ENCODE measurements around the gene MEDAG.

MEDAG gene

DNA sequence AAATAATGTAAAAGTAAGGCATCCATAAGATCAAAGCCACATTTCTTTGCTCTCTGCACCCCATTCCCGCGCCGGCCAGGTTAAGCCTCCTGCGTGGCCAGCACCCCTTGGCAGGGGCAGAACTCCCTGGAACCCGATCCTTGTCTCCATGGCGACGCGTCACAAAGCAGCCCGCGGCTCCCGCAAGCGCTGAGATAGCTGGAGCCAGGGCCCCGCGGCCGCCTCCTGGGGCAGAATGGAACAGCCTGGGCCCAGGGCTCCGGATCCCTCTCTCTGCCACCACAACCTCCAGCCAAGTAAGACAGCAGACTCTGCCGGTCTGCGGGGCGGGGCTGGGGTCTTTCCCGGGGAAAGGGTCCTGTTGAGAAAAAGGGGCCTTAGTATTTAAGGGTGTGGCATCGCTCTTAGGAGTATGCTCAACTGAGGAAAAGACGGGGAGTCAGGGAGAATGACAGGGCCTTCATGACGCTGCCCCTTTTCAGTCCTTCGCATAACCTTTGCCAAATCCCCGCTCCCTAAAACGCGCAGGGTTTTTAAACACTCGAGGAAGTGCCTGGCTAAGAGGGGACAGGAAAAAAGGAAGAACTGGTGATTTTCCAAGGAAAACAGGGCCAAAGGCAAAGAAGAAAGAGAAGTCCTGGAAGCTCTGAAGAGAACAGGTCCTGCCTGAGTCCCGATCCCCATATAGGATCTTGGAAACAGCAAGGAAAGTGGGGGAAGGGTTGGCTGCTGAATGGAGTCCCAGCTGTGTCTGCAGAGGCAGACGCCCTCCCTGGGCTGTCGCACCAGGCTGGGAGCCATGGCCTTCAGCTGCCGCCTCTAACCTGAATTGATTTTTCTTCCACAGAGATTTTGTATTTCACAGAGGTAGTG, 26.6 kb downstream of the MEDAG start, which contains the start of gene TEX26:
TEX26 (plus strand) TSS at position 176 of the 873 bp plus-strand sequence; CDS start at position 236, 60 bp downstream.
- no peak within 1 kb of the TSS for H3K4me3 ChIP-seq (ENCODE audit: low read length)
- no peaks in the 10 kb centered on the region for H3K9me3 ChIP-seq (replicated peaks; ENCODE audit: low read length)
- peaks cover 61% of the 10 kb centered on the region for H3K27me3 ChIP-seq (ENCODE audit: control insufficient read depth, insufficient read depth, low read length)

DNA sequence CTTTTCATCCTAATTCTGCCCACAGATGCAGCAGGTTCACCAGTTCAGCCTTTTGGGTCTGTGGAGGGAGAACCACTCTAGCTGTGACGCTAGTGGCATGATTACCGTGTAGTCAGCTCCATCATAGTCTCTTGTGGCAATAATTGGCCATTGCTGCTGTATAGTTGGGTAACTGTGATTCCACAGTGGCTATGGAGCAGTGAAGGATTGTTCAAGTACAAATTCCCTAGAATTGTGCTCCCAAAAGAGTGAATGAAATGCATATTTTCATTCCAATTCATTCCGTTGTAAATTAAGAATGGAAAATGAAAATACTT, 27.2 kb downstream of the MEDAG start:
- no peaks in the 10 kb centered on the region for H3K4me1 ChIP-seq (ENCODE audit: control insufficient read depth, insufficient read depth, low read length)
- H3K4me2 ChIP-seq (ENCODE audit: low read length) = no peak overlapping the region
- H3K36me3 ChIP-seq (ENCODE audit: insufficient read depth, low read length) = no peaks in the 10 kb centered on the region
- H3K4me3 ChIP-seq (ENCODE audit: low read length) = no peak overlapping the region
- no peaks in the 10 kb centered on the region for H3K9me3 ChIP-seq (replicated peaks; ENCODE audit: low read length)
- H3K27me3 ChIP-seq (ENCODE audit: control insufficient read depth, insufficient read depth, low read length) = peaks cover 66% of the 10 kb centered on the region
- no peak overlapping the region for H3K9ac ChIP-seq (ENCODE audit: low read depth, low read length)

More for the DNA sequence above, 26.6 kb downstream of the MEDAG start, which contains the start of gene TEX26:
- H3K36me3 ChIP-seq (ENCODE audit: insufficient read depth, low read length) = no peaks in the 10 kb centered on the region
- H3K4me2 ChIP-seq (ENCODE audit: low read length) = peak within 1 kb of the TSS; percentile 55
- H3K9ac ChIP-seq (ENCODE audit: low read depth, low read length) = no peak within 1 kb of the TSS
- H3K4me1 ChIP-seq (ENCODE audit: control insufficient read depth, insufficient read depth, low read length) = no peaks in the 10 kb centered on the region

DNA sequence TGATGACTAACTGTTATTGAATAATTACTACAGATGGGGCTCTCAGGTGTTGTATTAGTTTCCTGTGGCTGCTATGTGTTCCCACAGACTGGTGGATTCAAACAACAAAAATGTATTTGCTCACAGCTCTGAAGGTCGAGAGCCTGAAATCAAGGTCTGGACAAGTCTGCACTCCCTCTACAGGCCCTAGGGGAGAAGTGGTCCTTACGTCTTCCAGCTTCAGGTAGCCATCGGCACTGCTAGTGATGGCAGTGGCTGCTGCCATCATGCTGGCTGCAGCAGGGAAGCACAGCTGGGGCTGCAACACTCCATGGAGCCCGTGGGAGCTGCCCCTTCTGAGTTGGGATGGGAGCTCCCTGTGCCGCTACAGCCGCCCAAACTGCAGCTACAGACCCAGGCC, 28.3 kb downstream of the MEDAG start:
- Histone ChIP-seq H3K9ac (ENCODE audit: low read depth, low read length) (no peak overlapping the region), H3K4me1 (ENCODE audit: control insufficient read depth, insufficient read depth, low read length) (no peaks in the 10 kb centered on the region), H3K4me2 (ENCODE audit: low read length) (no peak overlapping the region), H3K4me3 (ENCODE audit: low read length) (no peak overlapping the region), H3K9me3 (replicated peaks; ENCODE audit: low read length) (no peaks in the 10 kb centered on the region), H3K36me3 (ENCODE audit: insufficient read depth, low read length) (no peaks in the 10 kb centered on the region), H3K27me3 (ENCODE audit: control insufficient read depth, insufficient read depth, low read length) (peaks cover 69% of the 10 kb centered on the region)

DNA sequence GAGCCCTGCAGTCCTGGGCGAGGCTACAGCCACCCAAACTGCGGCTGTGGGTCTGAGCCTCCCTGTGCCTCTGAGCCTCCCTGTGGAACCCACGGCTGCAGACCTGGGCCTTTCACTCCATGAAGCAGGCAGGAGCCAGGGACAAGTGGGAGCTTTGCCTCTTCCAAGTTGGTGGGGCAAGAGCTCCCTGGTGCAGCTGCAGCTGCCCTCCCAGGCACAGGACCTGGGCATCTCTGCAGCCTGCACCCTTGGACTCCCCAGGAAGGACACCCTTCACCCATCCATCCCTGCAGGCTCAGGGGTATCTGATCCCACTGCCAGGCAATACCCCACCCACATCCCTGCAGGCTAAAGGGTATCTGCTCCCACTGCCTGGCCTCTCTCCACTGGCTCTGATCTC, 28.7 kb downstream of the MEDAG start:
- H3K4me3 ChIP-seq (ENCODE audit: low read length) = no peak overlapping the region
- H3K9ac ChIP-seq (ENCODE audit: low read depth, low read length) = no peak overlapping the region
- H3K36me3 ChIP-seq (ENCODE audit: insufficient read depth, low read length) = no peaks in the 10 kb centered on the region
- H3K9me3 ChIP-seq (replicated peaks; ENCODE audit: low read length) = no peaks in the 10 kb centered on the region
- peaks cover 69% of the 10 kb centered on the region for H3K27me3 ChIP-seq (ENCODE audit: control insufficient read depth, insufficient read depth, low read length)
- H3K4me1 ChIP-seq (ENCODE audit: control insufficient read depth, insufficient read depth, low read length) = no peaks in the 10 kb centered on the region
- H3K4me2 ChIP-seq (ENCODE audit: low read length) = no peak overlapping the region

DNA sequence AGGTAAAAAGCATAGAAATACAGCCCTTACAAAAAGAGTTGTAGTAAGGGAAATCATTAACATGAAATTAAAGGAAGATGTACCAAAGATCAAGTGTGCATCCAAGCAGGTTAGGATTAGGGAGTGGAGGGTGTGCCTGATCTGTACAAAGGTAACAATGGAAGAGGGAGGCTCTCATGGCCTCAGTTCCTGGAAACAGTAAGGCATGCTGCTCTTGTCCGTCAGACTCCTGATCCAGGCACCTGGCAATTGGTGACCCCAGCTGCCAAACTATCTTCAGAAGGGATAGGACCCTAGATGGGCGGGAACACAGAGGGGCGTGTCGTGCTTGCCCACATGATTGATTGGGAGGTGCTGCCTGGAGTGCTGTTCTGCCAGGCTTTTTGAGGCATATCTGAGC, 30.9 kb downstream of the MEDAG start:
- no peak overlapping the region for H3K4me3 ChIP-seq (ENCODE audit: low read length)
- no peaks in the 10 kb centered on the region for H3K9me3 ChIP-seq (replicated peaks; ENCODE audit: low read length)
- peaks cover 51% of the 10 kb centered on the region for H3K27me3 ChIP-seq (ENCODE audit: control insufficient read depth, insufficient read depth, low read length)
- no peak overlapping the region for H3K9ac ChIP-seq (ENCODE audit: low read depth, low read length)
- no peaks in the 10 kb centered on the region for H3K36me3 ChIP-seq (ENCODE audit: insufficient read depth, low read length)
- no peaks in the 10 kb centered on the region for H3K4me1 ChIP-seq (ENCODE audit: control insufficient read depth, insufficient read depth, low read length)
- H3K4me2 ChIP-seq (ENCODE audit: low read length) = no peak overlapping the region

DNA sequence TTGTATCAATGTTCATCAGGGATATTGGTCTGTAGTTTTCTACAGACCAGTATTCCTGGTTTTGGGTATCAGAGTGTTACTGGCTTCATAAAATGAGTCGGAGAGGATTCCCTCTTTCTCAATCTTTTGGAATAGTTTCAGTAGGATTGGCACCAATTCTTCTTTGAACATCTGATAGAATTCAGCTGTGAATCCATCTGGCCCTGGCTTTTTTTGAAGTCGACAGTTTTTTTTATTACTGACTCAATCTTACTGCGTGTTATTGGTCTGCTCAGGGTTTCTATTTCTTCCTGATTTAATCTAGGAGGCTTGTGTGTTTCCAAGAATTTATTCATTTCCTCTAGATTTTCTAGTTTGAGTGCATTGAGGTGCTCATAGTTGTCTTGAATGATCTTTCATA, 37.8 kb downstream of the MEDAG start:
- Histone ChIP-seq H3K36me3 (ENCODE audit: insufficient read depth, low read length) (no peaks in the 10 kb centered on the region), H3K9me3 (replicated peaks; ENCODE audit: low read length) (no peaks in the 10 kb centered on the region), H3K4me1 (ENCODE audit: control insufficient read depth, insufficient read depth, low read length) (no peaks in the 10 kb centered on the region), H3K9ac (ENCODE audit: low read depth, low read length) (no peak overlapping the region), H3K4me3 (ENCODE audit: low read length) (no peak overlapping the region), H3K4me2 (ENCODE audit: low read length) (no peak overlapping the region), H3K27me3 (ENCODE audit: control insufficient read depth, insufficient read depth, low read length) (peaks cover 20% of the 10 kb centered on the region)

DNA sequence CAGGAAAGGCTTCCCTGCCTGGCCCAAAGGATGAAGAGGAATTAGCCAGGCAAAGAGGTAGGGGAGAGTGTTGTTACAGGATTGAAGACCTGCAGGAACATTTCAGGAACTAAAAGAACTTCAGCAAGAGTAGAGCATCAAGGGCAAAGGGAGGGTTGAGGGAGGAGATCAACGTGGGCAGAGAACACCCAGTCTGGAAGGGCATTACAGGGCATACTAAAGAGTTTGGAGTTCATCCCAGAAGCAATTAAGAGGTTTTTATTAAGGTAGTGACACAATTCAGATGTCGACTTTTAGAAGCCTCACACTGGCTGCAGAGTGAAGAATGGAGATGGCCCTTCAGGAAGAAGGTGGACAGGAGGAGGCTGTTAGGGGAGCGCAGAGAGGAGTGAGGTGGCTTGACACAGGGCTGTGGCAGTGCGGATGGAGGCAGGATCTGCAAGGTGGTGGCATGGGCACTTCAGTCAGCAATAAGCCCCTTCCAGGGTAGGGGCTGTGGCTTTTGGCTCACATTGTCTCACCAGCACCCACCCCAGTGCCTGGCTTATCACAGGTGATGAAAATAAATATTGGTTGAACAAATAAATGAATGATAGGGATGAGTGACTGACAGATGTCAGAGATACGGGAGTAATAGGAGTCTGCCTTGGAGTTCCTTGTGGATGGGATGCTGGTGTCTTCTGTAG, 51.3 kb downstream of the MEDAG start:
- Histone ChIP-seq H3K4me2 (ENCODE audit: low read length) (no peak overlapping the region), H3K36me3 (ENCODE audit: insufficient read depth, low read length) (no peaks in the 10 kb centered on the region), H3K27me3 (ENCODE audit: control insufficient read depth, insufficient read depth, low read length) (peaks cover 53% of the 10 kb centered on the region), H3K4me3 (ENCODE audit: low read length) (no peak overlapping the region), H3K9ac (ENCODE audit: low read depth, low read length) (no peak overlapping the region), H3K9me3 (replicated peaks; ENCODE audit: low read length) (no peaks in the 10 kb centered on the region), H3K4me1 (ENCODE audit: control insufficient read depth, insufficient read depth, low read length) (no peaks in the 10 kb centered on the region)

DNA sequence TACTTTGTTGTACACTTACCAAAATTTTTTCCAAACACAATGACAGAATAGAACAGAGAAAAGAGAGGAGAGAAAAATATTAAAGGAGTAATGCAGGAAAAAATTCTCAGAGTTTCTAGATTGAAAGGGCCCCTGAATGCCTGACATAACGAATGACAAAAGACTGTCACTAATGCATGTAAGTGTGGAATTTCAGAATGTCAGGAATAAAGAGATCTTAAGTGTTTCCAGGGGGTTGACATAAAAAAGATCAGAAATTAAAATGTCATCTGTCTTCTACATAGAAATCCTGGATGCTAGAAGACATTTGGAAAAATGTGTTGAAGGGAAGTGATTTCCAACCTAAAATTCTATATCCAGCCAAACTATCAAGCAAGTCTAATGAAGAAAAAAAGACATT, 53.6 kb downstream of the MEDAG start:
- Histone ChIP-seq H3K36me3 (ENCODE audit: insufficient read depth, low read length) (no peaks in the 10 kb centered on the region), H3K4me1 (ENCODE audit: control insufficient read depth, insufficient read depth, low read length) (no peaks in the 10 kb centered on the region), H3K4me3 (ENCODE audit: low read length) (no peak overlapping the region), H3K9ac (ENCODE audit: low read depth, low read length) (no peak overlapping the region), H3K27me3 (ENCODE audit: control insufficient read depth, insufficient read depth, low read length) (peaks cover 45% of the 10 kb centered on the region), H3K4me2 (ENCODE audit: low read length) (no peak overlapping the region), H3K9me3 (replicated peaks; ENCODE audit: low read length) (no peaks in the 10 kb centered on the region)

DNA sequence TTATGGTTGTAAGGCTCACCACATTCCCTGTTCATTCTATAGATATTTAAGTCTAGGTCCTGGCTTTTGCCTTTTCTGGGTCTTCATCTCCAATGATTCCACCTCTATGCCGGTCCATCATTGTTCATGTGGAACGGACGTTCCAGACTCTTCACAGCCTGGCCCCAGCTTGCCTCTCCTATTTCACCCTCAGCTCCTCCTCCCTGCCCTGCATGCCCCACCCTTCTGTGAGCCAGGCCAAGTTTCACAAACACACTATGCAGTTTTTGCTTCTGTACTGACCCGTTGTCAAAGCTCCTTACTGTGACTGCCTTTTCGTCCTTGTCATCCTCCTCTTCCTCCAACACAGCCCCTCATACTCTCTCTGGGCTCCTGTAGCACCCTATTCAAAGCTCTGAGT, 57.7 kb downstream of the MEDAG start:
- H3K4me3 ChIP-seq (ENCODE audit: low read length) = no peak overlapping the region
- H3K4me2 ChIP-seq (ENCODE audit: low read length) = peak overlapping the region; percentile 28
- H3K9ac ChIP-seq (ENCODE audit: low read depth, low read length) = no peak overlapping the region
- no peaks in the 10 kb centered on the region for H3K36me3 ChIP-seq (ENCODE audit: insufficient read depth, low read length)
- no peaks in the 10 kb centered on the region for H3K4me1 ChIP-seq (ENCODE audit: control insufficient read depth, insufficient read depth, low read length)
- no peaks in the 10 kb centered on the region for H3K9me3 ChIP-seq (replicated peaks; ENCODE audit: low read length)
- peaks cover 40% of the 10 kb centered on the region for H3K27me3 ChIP-seq (ENCODE audit: control insufficient read depth, insufficient read depth, low read length)

DNA sequence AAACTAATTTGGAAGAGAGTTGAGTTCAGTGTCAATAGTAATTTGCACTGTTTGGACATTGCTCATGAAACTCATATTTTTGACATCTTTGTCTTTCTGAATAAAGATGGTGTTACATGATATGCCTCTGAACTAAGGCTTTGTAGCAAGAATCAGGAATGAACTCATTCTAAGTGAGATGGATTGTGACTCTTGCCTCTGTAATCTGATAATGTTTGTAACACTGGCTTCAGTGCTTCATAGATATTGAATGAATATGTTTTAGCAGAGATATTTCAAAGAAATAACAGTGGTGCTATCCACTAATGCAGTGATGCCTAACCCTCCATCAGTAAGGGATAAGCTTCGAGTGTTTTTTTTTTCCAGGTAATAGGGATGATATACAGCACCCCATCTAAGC, 59.3 kb downstream of the MEDAG start:
- no peaks in the 10 kb centered on the region for H3K36me3 ChIP-seq (ENCODE audit: insufficient read depth, low read length)
- H3K4me2 ChIP-seq (ENCODE audit: low read length) = no peak overlapping the region
- no peaks in the 10 kb centered on the region for H3K9me3 ChIP-seq (replicated peaks; ENCODE audit: low read length)
- H3K9ac ChIP-seq (ENCODE audit: low read depth, low read length) = no peak overlapping the region
- peaks cover 40% of the 10 kb centered on the region for H3K27me3 ChIP-seq (ENCODE audit: control insufficient read depth, insufficient read depth, low read length)
- H3K4me3 ChIP-seq (ENCODE audit: low read length) = no peak overlapping the region
- H3K4me1 ChIP-seq (ENCODE audit: control insufficient read depth, insufficient read depth, low read length) = no peaks in the 10 kb centered on the region

DNA sequence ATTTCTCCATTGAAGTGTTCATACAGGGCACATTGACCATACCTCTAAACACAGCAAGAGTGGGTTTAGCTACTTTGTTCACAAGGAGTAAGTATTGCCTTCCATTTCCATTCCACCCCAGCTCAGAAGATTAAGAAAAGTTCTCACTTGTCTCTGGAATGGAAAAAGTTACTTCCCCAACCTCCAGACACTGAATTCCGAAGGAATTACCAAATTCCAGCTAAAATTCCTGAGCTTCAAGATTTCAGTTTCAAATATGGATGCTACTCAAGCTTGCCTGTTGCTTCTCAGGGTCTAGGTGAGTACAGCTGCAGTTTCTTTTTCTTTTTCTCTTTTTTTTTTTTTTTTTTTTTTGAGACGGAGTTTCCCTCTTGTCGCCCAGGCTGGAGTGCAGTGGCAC, 60.0 kb downstream of the MEDAG start:
- Histone ChIP-seq H3K36me3 (ENCODE audit: insufficient read depth, low read length) (no peaks in the 10 kb centered on the region), H3K4me3 (ENCODE audit: low read length) (no peak overlapping the region), H3K27me3 (ENCODE audit: control insufficient read depth, insufficient read depth, low read length) (peaks cover 38% of the 10 kb centered on the region), H3K9ac (ENCODE audit: low read depth, low read length) (no peak overlapping the region), H3K9me3 (replicated peaks; ENCODE audit: low read length) (no peaks in the 10 kb centered on the region), H3K4me1 (ENCODE audit: control insufficient read depth, insufficient read depth, low read length) (no peaks in the 10 kb centered on the region), H3K4me2 (ENCODE audit: low read length) (no peak overlapping the region)

DNA sequence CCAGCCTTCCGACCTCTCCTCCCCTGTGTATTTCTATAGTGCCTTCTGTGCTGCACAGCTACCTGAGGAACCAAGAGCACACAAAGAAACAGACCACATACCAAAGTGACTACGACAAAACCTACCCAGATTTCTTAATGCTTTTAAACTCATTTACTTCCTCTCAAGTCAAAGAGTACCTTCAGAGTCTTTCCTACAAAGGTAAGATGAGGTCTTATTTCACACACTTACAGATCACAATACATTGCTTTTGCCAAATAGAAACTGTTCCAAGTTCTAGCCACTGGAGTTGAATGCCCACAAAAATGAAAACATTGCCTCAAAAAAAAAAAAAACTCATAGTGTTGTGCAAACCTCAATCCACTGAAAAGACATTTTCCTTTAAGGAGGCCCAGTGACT, 62.8 kb downstream of the MEDAG start:
- Histone ChIP-seq H3K9ac (ENCODE audit: low read depth, low read length) (no peak overlapping the region), H3K9me3 (replicated peaks; ENCODE audit: low read length) (no peaks in the 10 kb centered on the region), H3K4me1 (ENCODE audit: control insufficient read depth, insufficient read depth, low read length) (peaks cover 3% of the 10 kb centered on the region), H3K27me3 (ENCODE audit: control insufficient read depth, insufficient read depth, low read length) (peaks cover 23% of the 10 kb centered on the region), H3K4me2 (ENCODE audit: low read length) (no peak overlapping the region), H3K36me3 (ENCODE audit: insufficient read depth, low read length) (no peaks in the 10 kb centered on the region), H3K4me3 (ENCODE audit: low read length) (no peak overlapping the region)
